ENCODE results near the gene URB2.
A peak's percentile ranks its signal among the peaks of the same experiment; 100 is the strongest.

The URB2 gene

GRCh38 chr1:229629261-229629660, 3.2 kb downstream of the URB2 start:
- H3K4me3 ChIP-seq (ENCODE audit: low read depth, low read length): no peak overlapping the region
- in situ Hi-C loops (cut with HindIII; ENCODE audit: low sequenced_read_pairs): no loop called here
- DNase-seq (ENCODE audit: low read depth): peak; percentile 24
- TF ChIP-seq CTCF (IDR thresholded peaks at IDR 0.05; ENCODE audit: low read depth, low read length, missing control alignments): no peak

- no peak for DNase-seq (ENCODE audit: low read depth)
- no peak for TF ChIP-seq CTCF (IDR thresholded peaks at IDR 0.05; ENCODE audit: low read depth, low read length, missing control alignments)
- H3K4me3 ChIP-seq (ENCODE audit: low read depth, low read length): no peak overlapping the region
- in situ Hi-C loops (cut with HindIII; ENCODE audit: low sequenced_read_pairs): no loop called here
Observed at GRCh38 chr1:229631148-229631547, 5.1 kb downstream of the URB2 start.

DNA sequence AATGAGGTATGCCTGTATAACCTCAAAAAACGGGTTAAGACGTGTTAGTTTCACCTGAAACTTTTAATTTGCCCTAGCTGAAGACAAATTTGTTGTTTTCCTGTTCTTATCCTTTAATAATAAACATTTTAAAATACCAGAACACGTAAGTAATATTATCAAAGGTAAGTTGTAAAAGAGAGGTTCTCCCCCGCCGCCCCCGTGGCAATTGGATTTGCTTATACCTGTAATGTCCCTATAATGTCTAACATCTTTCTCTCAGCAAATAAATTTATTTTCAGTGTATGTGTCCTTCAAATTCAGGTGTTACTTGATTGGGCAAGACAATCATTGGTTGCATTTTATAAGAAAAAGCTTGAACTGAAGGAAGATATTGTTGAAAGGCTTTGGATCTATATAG, 5.9 kb downstream of the URB2 start:
- in situ Hi-C loops (cut with HindIII; ENCODE audit: low sequenced_read_pairs): no loop called here

DNA sequence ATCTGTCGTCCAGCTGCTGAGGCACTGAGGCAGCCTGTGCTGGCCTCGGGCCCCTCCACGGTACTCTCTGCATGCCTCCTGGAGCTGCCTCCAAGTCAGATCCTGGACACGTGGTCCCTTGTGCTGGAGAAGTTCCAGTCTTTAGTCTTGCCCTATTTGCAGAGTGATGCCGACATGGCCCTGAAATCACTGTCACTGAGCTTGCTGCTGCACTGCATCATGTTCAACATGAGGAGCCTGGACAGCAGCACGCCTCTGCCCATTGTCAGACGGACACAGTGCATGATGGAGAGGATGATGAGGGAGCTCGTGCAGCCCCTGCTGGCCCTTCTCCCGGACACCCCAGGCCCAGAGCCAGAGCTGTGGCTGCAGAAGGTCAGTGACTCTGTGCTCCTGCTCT, 10.0 kb downstream of the URB2 start:
- in situ Hi-C loops (cut with HindIII; ENCODE audit: low sequenced_read_pairs): no loop called here
- no peak overlapping the region for H3K4me3 ChIP-seq (ENCODE audit: low read depth, low read length)
- TF ChIP-seq CTCF (IDR thresholded peaks at IDR 0.05; ENCODE audit: low read depth, low read length, missing control alignments): no peak
- DNase-seq (ENCODE audit: low read depth): no peak

More for the DNA sequence above, 5.9 kb downstream of the URB2 start:
- no peak for DNase-seq (ENCODE audit: low read depth)
- TF ChIP-seq CTCF (IDR thresholded peaks at IDR 0.05; ENCODE audit: low read depth, low read length, missing control alignments): no peak
- H3K4me3 ChIP-seq (ENCODE audit: low read depth, low read length): no peak overlapping the region

- in situ Hi-C loops (cut with HindIII; ENCODE audit: low sequenced_read_pairs): no loop called here
- no peak overlapping the region for H3K4me3 ChIP-seq (ENCODE audit: low read depth, low read length)
- TF ChIP-seq CTCF (IDR thresholded peaks at IDR 0.05; ENCODE audit: low read depth, low read length, missing control alignments): no peak
- no peak for DNase-seq (ENCODE audit: low read depth)
Observed at GRCh38 chr1:229637746-229638145, 11.7 kb downstream of the URB2 start.

GRCh38 chr1:229640455-229640854, 14.4 kb downstream of the URB2 start:
- DNase-seq (ENCODE audit: low read depth): no peak
- TF ChIP-seq CTCF (IDR thresholded peaks at IDR 0.05; ENCODE audit: low read depth, low read length, missing control alignments): no peak
- in situ Hi-C loops (cut with HindIII; ENCODE audit: low sequenced_read_pairs): no loop called here
- H3K4me3 ChIP-seq (ENCODE audit: low read depth, low read length): no peak overlapping the region

DNA sequence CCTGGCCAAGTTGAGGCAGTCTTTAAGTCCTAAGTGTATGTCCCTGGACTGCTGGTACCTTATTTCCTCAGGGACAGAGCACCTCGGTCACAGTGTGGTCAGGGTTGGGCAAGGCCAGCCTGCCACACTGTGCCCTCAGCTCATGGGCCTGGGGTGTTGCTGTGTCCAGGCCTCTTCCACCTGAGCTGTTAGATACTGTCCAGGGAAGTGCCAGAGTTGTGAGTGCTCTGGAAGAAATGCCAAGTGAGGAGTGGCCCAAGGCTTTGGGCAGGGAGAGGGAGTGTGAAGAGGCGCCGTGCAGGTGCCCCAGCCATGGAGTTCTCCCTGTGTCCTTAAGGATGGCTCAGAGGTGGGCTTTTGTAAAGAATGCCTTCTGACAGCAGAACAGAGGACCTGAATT, 15.3 kb downstream of the URB2 start:
- TF ChIP-seq CTCF (IDR thresholded peaks at IDR 0.05; ENCODE audit: low read depth, low read length, missing control alignments): no peak
- in situ Hi-C loops (cut with HindIII; ENCODE audit: low sequenced_read_pairs): no loop called here
- no peak overlapping the region for H3K4me3 ChIP-seq (ENCODE audit: low read depth, low read length)

More for the DNA sequence above, 15.3 kb downstream of the URB2 start:
- no peak for DNase-seq (ENCODE audit: low read depth)

Measured in astrocyte of the cerebellum (primary cell).